Measurements from ENCODE around the gene TGM1.
A peak's percentile ranks its signal among the peaks of the same experiment; 100 is the strongest.
"Not testable (repeated sequence)": the region's sequence is repeated elsewhere in the genome, so short reads cannot be mapped to it uniquely, and the experiment has no call there.

TGM1 gene

GRCh38 chr14:24234095-24235005 lies 28.6 kb downstream of the TGM1 start:
- no peak for DNase-seq (ENCODE audit: low read depth)

GRCh38 chr14:24233538-24233866 lies 29.5 kb downstream of the TGM1 start:
- no peak for DNase-seq (ENCODE audit: low read depth)

GRCh38 chr14:24232645-24233537 lies 30.1 kb downstream of the TGM1 start, which contains the start of gene GMPR2:
TSS of gene GMPR2 (plus strand) at chr14:24232929. CDS start at chr14:24233254, 325 bp downstream.
- DNase-seq (ENCODE audit: low read depth): no peak

- DNase-seq (ENCODE audit: low read depth): peak; percentile 61
These were observed 30.8 kb downstream of the TGM1 start, which contains the start of gene NEDD8 for GRCh38 chr14:24232121-24232644. TSS of gene NEDD8 (minus strand) at chr14:24232367. CDS start at chr14:24232267, 100 bp downstream.

GRCh38 chr14:24231263-24232120 lies 31.5 kb downstream of the TGM1 start:
- DNase-seq (ENCODE audit: low read depth): no peak

GRCh38 chr14:24228902-24229301 lies 34.1 kb downstream of the TGM1 start:
- no peak for DNase-seq (ENCODE audit: low read depth)

GRCh38 chr14:24226473-24226872 lies 36.5 kb downstream of the TGM1 start:
- DNase-seq (ENCODE audit: low read depth): no peak

- DNase-seq (ENCODE audit: low read depth): no peak
These were observed 38.3 kb downstream of the TGM1 start for GRCh38 chr14:24224618-24225071.

- not testable (repeated sequence) for DNase-seq (ENCODE audit: low read depth)
These were observed 40.0 kb downstream of the TGM1 start for GRCh38 chr14:24222987-24223386.

GRCh38 chr14:24219521-24219920 lies 43.5 kb downstream of the TGM1 start:
- no peak for DNase-seq (ENCODE audit: low read depth)

- DNase-seq (ENCODE audit: low read depth): no peak
These were observed 43.9 kb downstream of the TGM1 start for GRCh38 chr14:24219080-24219479.

- DNase-seq (ENCODE audit: low read depth): not testable (repeated sequence)
These were observed 46.1 kb downstream of the TGM1 start for GRCh38 chr14:24216876-24217275.

- DNase-seq (ENCODE audit: low read depth): no peak
These were observed 46.7 kb downstream of the TGM1 start for GRCh38 chr14:24216345-24216699.

GRCh38 chr14:24215495-24216344 lies 47.3 kb downstream of the TGM1 start, which contains the start of gene MDP1:
TSS of gene MDP1 (minus strand) at chr14:24216066. CDS start at chr14:24215955, 111 bp downstream.
- peak; percentile 74 for DNase-seq (ENCODE audit: low read depth)

- no peak for DNase-seq (ENCODE audit: low read depth)
These were observed 48.9 kb downstream of the TGM1 start for GRCh38 chr14:24213866-24214662.

GRCh38 chr14:24212924-24213865 lies 49.8 kb downstream of the TGM1 start, which contains the start of gene CHMP4A:
TSS of gene CHMP4A (minus strand) at chr14:24213488. CDS start at chr14:24213439, 49 bp downstream.
- DNase-seq (ENCODE audit: low read depth): peak; percentile 91

GRCh38 chr14:24211311-24211710 lies 51.7 kb downstream of the TGM1 start:
- DNase-seq (ENCODE audit: low read depth): no peak

- DNase-seq (ENCODE audit: low read depth): no peak
These were observed 55.4 kb downstream of the TGM1 start for GRCh38 chr14:24207625-24208024.

Data from CMK (cell line).